Smooth muscle cell (in vitro differentiated cells): Measurements from ENCODE around the gene DNAAF8. TPM values are rescaled to one million over a fixed set of nuclear protein-coding genes. Genes with fewer than 3 reads are reported as not detected.
A peak's percentile ranks its signal among the peaks of the same experiment; 100 is the strongest.

Source experiments
- DNase-seq: peaks from one replicate; lab custom pipeline; 2025; ENCODE audit not compliant: unreplicated experiment; lab: John Stamatoyannopoulos, UW
- H2AFZ ChIP-seq: fragments of 200-600 bp; sonication (generic); 2 replicates; pipeline ENCODE4 v1.6.0; 2016; ENCODE audit warnings: antibody characterized with exemption, low read depth, mild to moderate bottlenecking
- H3F3A ChIP-seq: fragments of 200-600 bp; sonication (generic); 2 replicates; pipeline ENCODE4 v1.6.0; 2017; ENCODE audit warnings: antibody characterized with exemption, low read depth
- H3K27ac ChIP-seq: fragments of 200-600 bp; sonication (generic); 2 replicates; pipeline ENCODE4 v1.5.1; 2016; ENCODE audit warnings: low read depth, mild to moderate bottlenecking
- H3K27me3 ChIP-seq: fragments of 200-600 bp; sonication (generic); 2 replicates; pipeline ENCODE4 v1.6.1; 2016; ENCODE audit warnings: low read depth, mild to moderate bottlenecking
- H3K36me3 ChIP-seq: fragments of 200-600 bp; sonication (generic); 2 replicates; pipeline ENCODE4 v1.5.1; 2016; ENCODE audit warnings: low read depth
- H3K4me1 ChIP-seq: fragments of 200-600 bp; sonication (generic); 2 replicates; pipeline ENCODE4 v1.5.1; 2016; ENCODE audit warnings: low read depth
- H3K4me2 ChIP-seq: fragments of 200-600 bp; sonication (generic); 2 replicates; pipeline ENCODE4 v1.6.0; 2016; ENCODE audit warnings: mild to moderate bottlenecking
- H3K4me3 ChIP-seq: fragments of 200-600 bp; sonication (generic); 2 replicates; pipeline ENCODE4 v1.5.1; 2016; ENCODE audit warnings: mild to moderate bottlenecking
- H3K79me2 ChIP-seq: fragments of 200-600 bp; sonication (generic); 2 replicates; pipeline ENCODE4 v1.6.0; 2016; ENCODE audit warnings: low read depth, mild to moderate bottlenecking
- H3K9ac ChIP-seq: fragments of 200-600 bp; sonication (generic); 2 replicates; pipeline ENCODE4 v1.6.0; 2016; ENCODE audit warnings: low read depth
- H3K9me3 ChIP-seq: fragments of 200-600 bp; sonication (generic); replicated peaks from 2 replicates; pipeline ENCODE4 v1.5.1; 2016; ENCODE audit warnings: low read depth
- H4K20me1 ChIP-seq: fragments of 200-600 bp; sonication (generic); 2 replicates; pipeline ENCODE4 v1.6.0; 2016; ENCODE audit warnings: low read depth
- CTCF ChIP-seq: fragments of 200-600 bp; sonication (generic); IDR thresholded peaks from 2 replicates; pipeline ENCODE4 v1.5.1; 2017; ENCODE audit warnings: borderline replicate concordance, mild to moderate bottlenecking, antibody characterized with exemption; ENCODE audit not compliant: insufficient read depth, poor library complexity, severe bottlenecking
- WGBS: methylation state at CpG from one replicate; pipeline ENCODE4 v1.1.7; 2016; ENCODE audit warnings: low lambda C conversion rate; 5-methylcytosine and 5-hydroxymethylcytosine counted together
- polyA plus RNA-seq: library from polyadenylated mRNA; unstranded; fragments of >200 nt; fragmentation: Nextera tagmentation; extraction: Ambion mirVana; gene quantifications from 2 replicates; pipeline ENCODE4 v1.2.1, GENCODE V29; 2016
- total RNA-seq: library from RNA; depleted of rRNA; stranded (reverse); fragments of >200 nt; gene quantifications from 2 replicates; pipeline ENCODE4 v1.2.3, GENCODE V29; 2014

Gene DNAAF8
- total and polyA plus RNA-seq, 2 experiments from 2014 or later: 2.9 TPM; not detected in 1

- peak; percentile 81 for DNase-seq
- peak overlapping the region; percentile 12 for H3K9ac ChIP-seq
- no peak for TF ChIP-seq CTCF
- H3K27me3 ChIP-seq: no peaks in the 10 kb centered on the region
- H4K20me1 ChIP-seq: no peaks in the 10 kb centered on the region
- peak overlapping the region; percentile 84 for H2AFZ ChIP-seq
- 5% methylated on average over 45 of the region's 48 CpGs for WGBS
- peaks cover 9% of the 10 kb centered on the region for H3F3A ChIP-seq
- H3K79me2 ChIP-seq: peaks cover 23% of the 10 kb centered on the region
- H3K4me2 ChIP-seq: peak overlapping the region; percentile 98
- H3K4me1 ChIP-seq: peaks cover 14% of the 10 kb centered on the region
- no peaks in the 10 kb centered on the region for H3K9me3 ChIP-seq
- H3K4me3 ChIP-seq: peak overlapping the region; percentile 57
- no peaks in the 10 kb centered on the region for H3K36me3 ChIP-seq
- H3K27ac ChIP-seq: peak overlapping the region; percentile 54
These were observed 34.4 kb downstream of the DNAAF8 start for GRCh38 chr16:4768549-4769305.

GRCh38 chr16:4769306-4769638 lies 34.9 kb downstream of the DNAAF8 start:
- peak overlapping the region; percentile 57 for H3K4me3 ChIP-seq
- peaks cover 14% of the 10 kb centered on the region for H3K4me1 ChIP-seq
- peak overlapping the region; percentile 84 for H2AFZ ChIP-seq
- DNase-seq: no peak
- peak overlapping the region; percentile 98 for H3K4me2 ChIP-seq
- no peaks in the 10 kb centered on the region for H3K36me3 ChIP-seq
- 85% methylated on average over 7 of the region's 7 CpGs for WGBS
- peaks cover 9% of the 10 kb centered on the region for H3F3A ChIP-seq
- no peak overlapping the region for H3K27ac ChIP-seq
- H3K27me3 ChIP-seq: no peaks in the 10 kb centered on the region
- TF ChIP-seq CTCF: no peak
- H3K9ac ChIP-seq: no peak overlapping the region
- H4K20me1 ChIP-seq: no peaks in the 10 kb centered on the region
- peaks cover 23% of the 10 kb centered on the region for H3K79me2 ChIP-seq
- H3K9me3 ChIP-seq: no peaks in the 10 kb centered on the region

GRCh38 chr16:4771646-4772045 lies 37.3 kb downstream of the DNAAF8 start:
- H3K4me3 ChIP-seq: no peak overlapping the region
- H3K4me2 ChIP-seq: no peak overlapping the region
- no peak for DNase-seq
- H4K20me1 ChIP-seq: no peaks in the 10 kb centered on the region
- WGBS: 81% methylated on average over 3 of the region's 3 CpGs
- TF ChIP-seq CTCF: no peak
- no peak overlapping the region for H3K27ac ChIP-seq
- no peaks in the 10 kb centered on the region for H3K36me3 ChIP-seq
- H3F3A ChIP-seq: peaks cover 9% of the 10 kb centered on the region
- H2AFZ ChIP-seq: no peak overlapping the region
- H3K9ac ChIP-seq: no peak overlapping the region
- H3K9me3 ChIP-seq: no peaks in the 10 kb centered on the region
- no peaks in the 10 kb centered on the region for H3K27me3 ChIP-seq
- peaks cover 9% of the 10 kb centered on the region for H3K4me1 ChIP-seq
- peaks cover 3% of the 10 kb centered on the region for H3K79me2 ChIP-seq

GRCh38 chr16:4772351-4772750 lies 38.0 kb downstream of the DNAAF8 start:
- Histone ChIP-seq H2AFZ (no peak overlapping the region), H3K27me3 (no peaks in the 10 kb centered on the region), H3K36me3 (no peaks in the 10 kb centered on the region), H3K27ac (no peak overlapping the region), H3K4me3 (no peak overlapping the region), H3K9me3 (no peaks in the 10 kb centered on the region), H3K4me2 (no peak overlapping the region), H4K20me1 (no peaks in the 10 kb centered on the region), H3K79me2 (no peaks in the 10 kb centered on the region), H3K4me1 (peaks cover 7% of the 10 kb centered on the region), H3K9ac (no peak overlapping the region), H3F3A (peaks cover 9% of the 10 kb centered on the region)
- DNase-seq: no peak
- TF ChIP-seq CTCF: no peak
- 85% methylated on average over 5 of the region's 5 CpGs for WGBS
